Activated CD8-positive, alpha-beta memory T cell treated with anti-CD3 and anti-CD28 coated beads, Interleukin-2, amount 50 U/mL, for 24 hours (primary cell): ENCODE data around the gene SLC22A23.

Experiments used
- DNase-seq: peaks from one replicate; pipeline ENCODE4 v3.0.0-alpha.2; 2020; ENCODE audit errors: extremely low read depth

SLC22A23 gene

GRCh38 chr6:3335169-3335568, 121.7 kb downstream of the SLC22A23 start:
- no peak for DNase-seq

GRCh38 chr6:3334555-3334954, 122.3 kb downstream of the SLC22A23 start:
- DNase-seq: no peak

GRCh38 chr6:3333263-3333662, 123.6 kb downstream of the SLC22A23 start:
- DNase-seq: no peak

DNA sequence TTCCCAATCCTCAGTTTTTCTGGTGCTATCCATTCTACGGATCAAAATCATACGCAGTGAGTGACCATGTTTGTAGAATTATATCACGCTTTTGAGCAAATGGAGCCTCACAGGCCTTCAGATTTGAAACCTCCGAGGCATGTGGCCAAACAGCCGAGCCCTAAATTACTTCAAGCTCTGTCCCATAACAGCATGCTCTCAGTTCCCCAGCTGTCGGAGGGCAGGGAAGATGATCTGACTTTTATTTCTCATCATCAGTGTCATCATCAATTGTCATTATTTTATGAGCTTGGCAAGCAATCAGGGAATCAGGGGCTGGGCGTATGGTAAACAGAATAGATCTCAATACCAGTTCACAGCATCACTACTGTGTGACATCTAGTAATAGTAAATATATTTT, 124.9 kb downstream of the SLC22A23 start:
- DNase-seq: no peak

GRCh38 chr6:3331494-3331893, 125.4 kb downstream of the SLC22A23 start:
- DNase-seq: no peak

GRCh38 chr6:3330199-3330598, 126.7 kb downstream of the SLC22A23 start:
- no peak for DNase-seq

DNA sequence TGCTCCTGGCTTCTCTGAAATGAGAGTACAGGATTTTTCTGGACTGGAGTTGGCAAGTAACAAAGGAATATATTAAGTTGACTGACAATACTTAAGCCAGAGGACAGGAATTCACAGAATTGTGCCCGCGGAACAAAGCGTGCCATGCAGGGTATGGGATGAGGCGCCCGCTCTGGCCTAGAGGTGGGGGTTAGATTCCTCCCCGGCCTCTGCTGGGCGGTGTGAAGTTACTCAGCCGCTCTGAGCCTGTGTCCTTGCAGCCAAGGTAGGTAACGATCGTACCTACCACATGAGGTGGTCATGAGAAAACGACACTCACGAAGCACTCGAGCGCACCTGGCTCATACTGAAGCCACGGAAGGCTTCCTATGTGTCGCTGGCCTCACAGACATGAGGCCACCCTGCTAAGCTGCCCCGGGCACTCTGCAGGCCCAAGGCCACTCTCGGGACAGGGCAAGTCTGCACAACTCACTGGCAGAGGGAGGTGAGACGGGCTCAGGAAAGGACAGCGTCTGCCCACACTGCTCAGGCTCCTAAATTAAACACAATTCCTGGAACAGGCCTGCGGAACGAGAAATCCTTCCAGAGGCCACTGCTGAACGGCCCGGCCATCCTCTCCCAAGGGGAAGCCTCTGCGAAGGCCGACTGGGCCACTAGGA, 127.3 kb downstream of the SLC22A23 start:
- DNase-seq: no peak

- DNase-seq: no peak
Observed at GRCh38 chr6:3328796-3329195, 128.1 kb downstream of the SLC22A23 start.

DNA sequence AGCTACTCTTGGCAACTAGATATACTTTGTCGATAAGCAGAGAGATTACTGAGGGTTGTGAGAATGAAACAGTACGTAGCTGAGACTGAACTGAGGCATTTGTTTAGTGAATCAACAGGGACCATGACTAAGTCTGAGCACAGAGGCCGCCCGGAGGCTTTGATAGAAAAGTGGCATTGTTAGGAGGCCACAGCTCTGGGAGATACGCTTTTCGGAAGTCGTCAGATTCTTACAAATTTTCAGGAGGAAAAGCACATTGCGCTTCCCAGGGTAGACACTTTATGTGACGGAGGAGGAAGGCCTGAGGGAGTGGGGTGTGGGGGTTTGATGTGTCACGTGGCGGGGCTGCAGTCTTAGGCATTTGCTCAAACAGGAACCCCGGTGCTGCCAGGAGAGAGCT, 128.7 kb downstream of the SLC22A23 start:
- no peak for DNase-seq

DNA sequence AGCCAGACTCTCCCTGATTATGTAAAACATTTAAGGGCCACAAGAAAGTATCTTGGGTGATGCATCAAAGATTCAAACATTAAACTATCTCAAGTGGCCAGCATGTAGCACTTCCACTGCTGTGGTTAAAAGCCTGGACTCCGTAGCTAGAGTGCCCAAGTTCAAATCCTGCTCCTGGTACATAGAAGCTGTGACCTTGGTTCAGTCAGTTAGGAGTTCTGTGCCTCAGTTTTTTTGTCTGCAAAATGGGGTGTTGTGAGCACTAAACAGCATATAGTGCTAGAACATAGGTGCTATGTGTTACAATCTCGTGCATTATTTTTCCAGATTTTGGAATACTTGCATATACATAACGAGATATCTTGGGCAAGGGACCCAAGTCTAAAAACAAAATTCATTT, 129.4 kb downstream of the SLC22A23 start:
- no peak for DNase-seq

GRCh38 chr6:3326981-3327380, 129.9 kb downstream of the SLC22A23 start:
- DNase-seq: no peak

- no peak for DNase-seq
Observed at GRCh38 chr6:3326184-3326971, 130.5 kb downstream of the SLC22A23 start.

GRCh38 chr6:3325210-3325609, 131.6 kb downstream of the SLC22A23 start:
- no peak for DNase-seq

DNA sequence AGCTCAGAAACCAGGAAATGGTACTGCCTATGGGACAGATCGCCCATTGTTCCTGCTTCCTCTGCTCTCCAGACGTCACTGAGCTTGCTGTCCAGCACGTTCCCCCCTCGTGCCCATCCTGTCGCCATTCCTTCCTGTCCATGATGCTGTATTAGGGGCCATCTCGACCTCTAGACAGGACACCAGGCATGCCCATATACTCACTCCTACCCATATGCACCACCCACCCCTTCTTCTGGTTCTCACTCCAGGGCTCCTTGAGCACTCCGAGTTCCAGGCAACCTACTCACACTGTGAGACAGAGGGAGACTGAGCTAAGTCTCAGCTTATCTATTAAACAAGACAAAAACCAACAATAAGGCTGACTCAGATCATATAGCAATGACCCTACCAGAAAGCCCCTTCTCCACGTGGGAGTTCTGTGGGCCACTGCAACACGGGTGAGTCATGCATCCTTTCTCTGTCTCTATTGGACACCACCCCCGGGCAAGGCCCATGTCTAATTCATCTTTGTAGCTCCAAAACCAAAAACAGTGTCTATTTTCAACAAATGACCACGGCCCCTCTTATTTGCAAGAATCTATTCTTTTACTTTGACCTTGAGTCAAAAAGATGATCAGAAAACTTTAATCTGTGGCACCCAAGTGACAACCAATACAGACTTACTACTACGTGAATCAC, 132.4 kb downstream of the SLC22A23 start:
- DNase-seq: no peak

- no peak for DNase-seq
Observed at GRCh38 chr6:3323696-3324261, 133.1 kb downstream of the SLC22A23 start.

- no peak for DNase-seq
Observed at GRCh38 chr6:3323148-3323547, 133.7 kb downstream of the SLC22A23 start.

- no peak for DNase-seq
Observed at GRCh38 chr6:3322366-3322890, 134.4 kb downstream of the SLC22A23 start.

- DNase-seq: no peak
Observed at GRCh38 chr6:3321875-3322274, 135.0 kb downstream of the SLC22A23 start.

DNA sequence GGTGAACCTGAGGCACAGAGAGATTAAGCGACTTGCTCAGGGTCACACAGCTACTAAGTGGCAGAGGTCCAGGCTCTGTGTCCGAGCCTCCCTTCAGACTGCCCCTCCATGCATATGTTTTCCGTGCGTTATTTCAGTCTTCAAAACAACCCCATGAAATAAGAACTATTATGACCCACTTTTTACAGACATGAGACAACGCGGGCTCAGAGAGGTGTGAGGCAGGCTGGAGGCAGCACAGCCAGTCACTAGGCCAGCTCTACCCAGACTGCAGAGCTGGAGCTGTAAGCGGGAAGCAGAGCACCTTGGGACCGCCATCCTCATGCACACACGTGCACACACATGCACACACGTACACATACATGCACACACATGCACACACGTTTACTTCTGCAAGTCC, 135.8 kb downstream of the SLC22A23 start:
- DNase-seq: no peak

DNA sequence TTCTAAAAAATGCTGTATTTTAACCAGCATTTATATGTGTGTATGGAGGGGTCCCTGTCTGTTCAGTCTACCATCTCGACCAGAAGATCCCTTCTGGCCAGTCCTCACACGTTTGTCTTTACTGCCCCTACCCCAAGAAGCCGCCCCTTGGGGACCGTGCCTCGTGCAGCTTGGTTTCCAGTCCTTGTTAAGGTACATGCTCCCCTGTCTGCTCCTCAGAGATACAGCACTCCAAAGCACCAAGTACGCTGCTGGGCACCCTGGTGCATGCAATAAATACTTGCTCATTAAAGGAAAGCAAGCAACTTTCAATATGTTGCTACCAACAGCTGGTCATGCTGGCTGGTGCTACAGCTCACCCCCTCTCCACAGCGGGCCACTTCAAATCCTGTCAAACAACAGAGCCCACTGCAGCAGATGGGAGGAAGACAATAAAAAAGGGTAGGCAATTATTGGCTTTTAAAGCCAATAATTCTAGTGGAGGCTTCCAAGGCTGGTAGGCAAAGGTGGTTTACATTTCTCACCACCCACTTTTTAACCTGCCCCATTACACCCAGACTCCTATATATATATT, 136.5 kb downstream of the SLC22A23 start:
- DNase-seq: no peak

DNA sequence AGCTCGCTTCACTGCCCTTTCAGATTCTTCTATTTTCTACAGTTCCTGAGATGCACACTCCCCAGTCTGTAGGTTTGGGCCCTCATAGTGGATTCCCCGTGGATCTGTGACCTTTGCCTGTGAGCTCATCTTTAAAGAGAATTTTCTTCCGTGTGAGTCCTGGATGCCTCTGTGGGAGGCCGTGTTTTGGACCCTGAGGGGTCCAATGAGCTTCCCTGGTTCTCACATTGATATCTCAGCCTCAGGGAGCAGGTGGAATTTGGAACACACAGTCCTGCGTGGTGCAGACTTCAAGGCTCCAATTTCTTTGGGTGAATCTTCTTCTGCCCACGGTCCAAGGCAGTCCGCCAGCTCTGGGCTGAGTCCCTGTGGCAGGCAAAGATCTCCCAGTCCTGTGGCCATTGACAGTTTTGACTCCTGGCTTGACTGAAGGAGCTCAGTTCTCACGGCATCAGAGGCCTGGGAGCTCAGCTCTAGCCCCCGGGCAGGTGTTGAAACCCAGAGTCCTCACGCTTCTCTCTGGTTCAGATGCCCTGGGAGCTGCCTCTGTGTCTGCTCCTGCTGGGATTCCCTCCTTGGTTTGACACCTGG, 137.1 kb downstream of the SLC22A23 start:
- DNase-seq: no peak
